Loucy (cell line): Measurements from ENCODE around the gene WFIKKN2.

ENCODE experiments used
- H2AFZ ChIP-seq: fragments of 200-600 bp; sonication (generic); 2 replicates; pipeline ENCODE4 v1.6.0; 2016; ENCODE audit warnings: antibody characterized with exemption, mild to moderate bottlenecking, low read length, moderate library complexity
- H3F3A ChIP-seq: fragments of 200-600 bp; 2 replicates; pipeline ENCODE4 v1.6.0; 2016; ENCODE audit warnings: antibody characterized with exemption, low read depth, mild to moderate bottlenecking
- H3K27me3 ChIP-seq: fragments of 200-600 bp; sonication (generic); 2 replicates; pipeline ENCODE4 v1.6.1; 2014; ENCODE audit warnings: low read length, mild to moderate bottlenecking; ENCODE audit not compliant: insufficient read depth, poor library complexity, severe bottlenecking
- H3K36me3 ChIP-seq: fragments of 200-600 bp; sonication (generic); 2 replicates; pipeline ENCODE4 v1.6.1; 2016; ENCODE audit warnings: low read length; ENCODE audit not compliant: insufficient read depth
- H3K4me1 ChIP-seq: fragments of 200-600 bp; sonication (generic); 2 replicates; pipeline ENCODE4 v1.5.1; 2014; ENCODE audit warnings: low read length, mild to moderate bottlenecking; ENCODE audit not compliant: insufficient read depth, poor library complexity, severe bottlenecking
- H3K4me2 ChIP-seq: fragments of 200-600 bp; sonication (generic); 2 replicates; pipeline ENCODE4 v1.6.0; 2014; ENCODE audit warnings: antibody characterized with exemption, low read length, low read depth, mild to moderate bottlenecking; ENCODE audit not compliant: poor library complexity, severe bottlenecking
- H3K4me3 ChIP-seq: fragments of 200-600 bp; sonication (generic); 2 replicates; pipeline ENCODE4 v1.5.1; 2014; ENCODE audit warnings: low read length, mild to moderate bottlenecking, mixed read lengths; ENCODE audit not compliant: poor library complexity, severe bottlenecking
- H3K79me2 ChIP-seq: fragments of 200-600 bp; sonication (generic); 2 replicates; pipeline ENCODE4 v1.6.1; 2014; ENCODE audit warnings: low read length; ENCODE audit not compliant: insufficient read depth
- H3K9ac ChIP-seq: fragments of 200-600 bp; sonication (generic); 2 replicates; pipeline ENCODE4 v1.6.0; 2014; ENCODE audit warnings: mild to moderate bottlenecking, low read depth, low read length, moderate library complexity; ENCODE audit not compliant: poor library complexity, severe bottlenecking
- H3K9me2 ChIP-seq: fragments of 200-600 bp; sonication (generic); replicated peaks from 2 replicates; pipeline ENCODE4 v1.6.1; 2016; ENCODE audit warnings: low read depth, low read length, mixed read lengths
- H3K9me3 ChIP-seq: fragments of 200-600 bp; sonication (generic); 2 replicates; pipeline ENCODE4 v1.6.1; 2014; ENCODE audit warnings: mild to moderate bottlenecking, antibody characterized with exemption, low read length, low read depth; ENCODE audit not compliant: insufficient read depth
- H4K20me1 ChIP-seq: fragments of 200-600 bp; sonication (generic); 2 replicates; pipeline ENCODE4 v1.6.0; 2014; ENCODE audit warnings: antibody characterized with exemption, low read length, mild to moderate bottlenecking; ENCODE audit not compliant: insufficient read depth, poor library complexity, severe bottlenecking
- EZH2phosphoT487 ChIP-seq: fragments of 200-600 bp; IDR thresholded peaks from 2 replicates; pipeline ENCODE4 v1.6.1; 2018; ENCODE audit warnings: antibody characterized with exemption, mild to moderate bottlenecking, moderate library complexity, borderline replicate concordance
- TF ChIP-seq, protein P1 (sequence below): fragments of 200-600 bp; sonication (generic); conservative IDR thresholded peaks from 2 replicates; pipeline ENCODE4 v1.5.1; 2014; ENCODE audit warnings: mild to moderate bottlenecking, antibody characterized with exemption, low read length

WFIKKN2 gene

DNA sequence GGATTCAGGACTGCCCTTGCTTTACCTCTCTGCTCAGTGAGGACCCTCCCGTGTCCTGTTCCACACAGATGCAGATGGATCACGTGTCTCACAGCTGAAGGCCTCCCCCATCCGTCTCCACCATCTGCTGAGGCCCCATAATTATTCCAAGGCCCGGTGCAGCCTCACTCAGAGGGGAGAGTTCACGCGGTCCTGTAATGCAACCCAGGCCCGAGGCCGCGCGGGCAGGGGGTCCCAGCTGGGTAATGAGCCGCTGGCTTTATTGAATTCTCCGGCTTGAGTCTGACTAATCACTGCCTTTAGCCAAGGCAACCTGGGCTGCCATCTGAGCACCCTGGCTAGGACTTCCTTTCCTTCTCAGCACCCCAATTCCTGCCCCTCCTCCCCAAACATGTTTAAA lies 4.4 kb upstream of the WFIKKN2 start:
- Histone ChIP-seq H3K4me1 (no peaks in the 10 kb centered on the region), H3K9me3 (no peaks in the 10 kb centered on the region), H3K9ac (no peak overlapping the region), H3K36me3 (no peaks in the 10 kb centered on the region), H3K27me3 (no peaks in the 10 kb centered on the region), H3K9me2 (no peaks in the 10 kb centered on the region), H3K4me3 (no peak overlapping the region), H3K4me2 (no peak overlapping the region), H3F3A (no peaks in the 10 kb centered on the region), H3K79me2 (no peaks in the 10 kb centered on the region), H4K20me1 (no peaks in the 10 kb centered on the region), H2AFZ (no peak overlapping the region)
- TF ChIP-seq, protein P1, sequence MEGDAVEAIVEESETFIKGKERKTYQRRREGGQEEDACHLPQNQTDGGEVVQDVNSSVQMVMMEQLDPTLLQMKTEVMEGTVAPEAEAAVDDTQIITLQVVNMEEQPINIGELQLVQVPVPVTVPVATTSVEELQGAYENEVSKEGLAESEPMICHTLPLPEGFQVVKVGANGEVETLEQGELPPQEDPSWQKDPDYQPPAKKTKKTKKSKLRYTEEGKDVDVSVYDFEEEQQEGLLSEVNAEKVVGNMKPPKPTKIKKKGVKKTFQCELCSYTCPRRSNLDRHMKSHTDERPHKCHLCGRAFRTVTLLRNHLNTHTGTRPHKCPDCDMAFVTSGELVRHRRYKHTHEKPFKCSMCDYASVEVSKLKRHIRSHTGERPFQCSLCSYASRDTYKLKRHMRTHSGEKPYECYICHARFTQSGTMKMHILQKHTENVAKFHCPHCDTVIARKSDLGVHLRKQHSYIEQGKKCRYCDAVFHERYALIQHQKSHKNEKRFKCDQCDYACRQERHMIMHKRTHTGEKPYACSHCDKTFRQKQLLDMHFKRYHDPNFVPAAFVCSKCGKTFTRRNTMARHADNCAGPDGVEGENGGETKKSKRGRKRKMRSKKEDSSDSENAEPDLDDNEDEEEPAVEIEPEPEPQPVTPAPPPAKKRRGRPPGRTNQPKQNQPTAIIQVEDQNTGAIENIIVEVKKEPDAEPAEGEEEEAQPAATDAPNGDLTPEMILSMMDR: no peak
- TF ChIP-seq EZH2phosphoT487: no peak

DNA sequence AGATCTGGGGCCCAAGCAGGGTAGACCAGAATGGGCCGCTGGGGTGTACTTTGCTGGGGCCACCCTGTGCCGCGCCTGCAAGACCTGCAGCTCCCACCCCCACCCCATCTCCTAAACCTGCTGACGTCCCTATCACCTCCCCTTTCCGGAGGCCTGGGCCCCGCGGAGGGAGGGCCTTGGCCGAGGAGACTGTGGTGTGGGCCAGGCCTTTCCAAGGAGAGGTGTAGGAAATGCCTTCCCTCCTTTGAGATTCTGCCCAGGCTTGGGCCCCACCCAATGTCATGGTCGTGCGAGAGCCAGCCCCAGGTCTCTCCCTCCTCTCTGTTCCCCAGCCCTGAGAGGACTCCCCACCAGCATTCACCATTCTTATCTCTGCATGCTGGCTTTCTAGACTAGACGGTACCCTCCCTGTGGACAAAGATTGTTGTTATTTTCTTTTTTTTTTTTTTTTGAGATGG lies 3.9 kb upstream of the WFIKKN2 start:
- no peaks in the 10 kb centered on the region for H4K20me1 ChIP-seq
- H3K79me2 ChIP-seq: no peaks in the 10 kb centered on the region
- no peak overlapping the region for H3K4me3 ChIP-seq
- H2AFZ ChIP-seq: no peak overlapping the region
- no peaks in the 10 kb centered on the region for H3F3A ChIP-seq
- no peak overlapping the region for H3K4me2 ChIP-seq
- no peaks in the 10 kb centered on the region for H3K27me3 ChIP-seq
- no peaks in the 10 kb centered on the region for H3K9me2 ChIP-seq
- TF ChIP-seq EZH2phosphoT487: no peak
- TF ChIP-seq, protein P1: no peak
- no peaks in the 10 kb centered on the region for H3K36me3 ChIP-seq
- H3K9ac ChIP-seq: no peak overlapping the region
- no peaks in the 10 kb centered on the region for H3K9me3 ChIP-seq
- H3K4me1 ChIP-seq: no peaks in the 10 kb centered on the region

DNA sequence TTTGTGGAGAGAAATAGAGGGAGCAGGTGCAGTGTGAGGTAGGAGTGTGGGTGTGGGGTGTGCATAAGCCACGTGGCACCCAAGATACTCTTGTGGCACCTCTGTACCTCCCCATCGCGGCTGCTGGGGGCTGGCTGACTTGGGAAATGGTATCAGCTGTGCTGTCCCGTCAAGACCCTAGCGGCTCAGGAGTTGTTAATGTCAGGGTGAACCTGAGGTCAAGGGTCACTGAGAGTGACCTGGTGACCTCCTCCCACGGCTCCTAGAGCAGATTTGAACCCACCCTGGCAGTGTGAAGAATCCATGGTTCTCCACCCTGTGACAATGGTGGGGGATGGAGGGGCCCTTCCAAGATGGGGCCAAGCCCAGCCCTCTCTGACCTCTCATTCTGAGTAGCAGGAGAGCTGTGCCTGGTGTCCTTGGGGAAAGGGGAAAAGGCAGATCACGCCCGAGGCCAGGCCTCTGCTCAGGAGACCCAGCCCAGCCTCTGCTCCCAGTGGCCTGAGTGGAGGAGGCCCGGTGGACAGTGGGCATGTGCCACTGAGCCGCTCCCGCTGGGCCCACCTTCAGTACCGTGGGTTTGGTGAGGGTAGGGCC lies 3.0 kb upstream of the WFIKKN2 start:
- no peaks in the 10 kb centered on the region for H3K9me2 ChIP-seq
- no peaks in the 10 kb centered on the region for H4K20me1 ChIP-seq
- no peaks in the 10 kb centered on the region for H3K27me3 ChIP-seq
- no peaks in the 10 kb centered on the region for H3K4me1 ChIP-seq
- no peaks in the 10 kb centered on the region for H3F3A ChIP-seq
- TF ChIP-seq EZH2phosphoT487: no peak
- TF ChIP-seq, protein P1: no peak
- no peaks in the 10 kb centered on the region for H3K9me3 ChIP-seq
- no peak overlapping the region for H2AFZ ChIP-seq
- H3K4me3 ChIP-seq: no peak overlapping the region
- H3K79me2 ChIP-seq: no peaks in the 10 kb centered on the region
- no peak overlapping the region for H3K9ac ChIP-seq
- H3K36me3 ChIP-seq: no peaks in the 10 kb centered on the region
- H3K4me2 ChIP-seq: no peak overlapping the region
